Tibial artery (tissue), 4 donors: ENCODE data around the gene ZFYVE9.

Source experiments
- DNase-seq, 2 donors: peaks; one replicate each; pipeline ENCODE4 v3.0.0-alpha.2; 2019
- H3K27ac ChIP-seq, 2 donors: fragments of 200-600 bp; sonication (generic) in 1 of 2; 1 replicate in 1 of 2; 2 replicates in 1 of 2; pipeline ENCODE4 v1.5.1; 2018 to 2019; ENCODE audit warnings: mild to moderate bottlenecking in 1 of 2
- H3K27me3 ChIP-seq, 2 donors: fragments of 200-600 bp; sonication (generic) in 1 of 2; one replicate each; pipeline versions ENCODE4 v1.5.1 to v1.6.0; 2016 to 2019
- H3K36me3 ChIP-seq, 3 donors: fragments of 200-600 bp; sonication (generic) in 2 of 3; one replicate each; pipeline ENCODE4 v1.5.1; 2016 to 2019; ENCODE audit warnings: mild to moderate bottlenecking in 2 of 3
- H3K4me1 ChIP-seq, 4 donors: fragments of 200-600 bp; sonication (generic) in 2 of 4; 1 replicate in 3 of 4; 2 replicates in 1 of 4; pipeline ENCODE4 v1.5.1; 2016 to 2019
- H3K4me3 ChIP-seq, 2 donors: fragments of 200-600 bp; sonication (generic) in 1 of 2; 1 replicate in 1 of 2; 2 replicates in 1 of 2; pipeline ENCODE4 v1.5.1; 2018 to 2019; ENCODE audit warnings: mild to moderate bottlenecking in 2 of 2
- H3K9me3 ChIP-seq, 3 donors: fragments of 200-600 bp; sonication (generic) in 1 of 3; one replicate each; pipeline ENCODE4 v1.5.1; 2016 to 2019
- intact Hi-C: fragments of 100-400 bp; cut with DNase I; formaldehyde crosslinking; loops from one replicate; pipeline ENCODE4 v1.15.0; 2023; ENCODE audit warnings: low total_unique reads
- TF ChIP-seq, protein P1 (sequence below), 2 experiments: fragments of 200-600 bp in 1 of 2; fragments of 450-650 bp in 1 of 2; IDR thresholded peaks; one replicate each; pipeline ENCODE4 v1.5.1; 2017 to 2019; ENCODE audit warnings: antibody characterized with exemption in 2 of 2, mild to moderate bottlenecking in 1 of 2, moderate library complexity in 1 of 2

ZFYVE9 gene

DNA sequence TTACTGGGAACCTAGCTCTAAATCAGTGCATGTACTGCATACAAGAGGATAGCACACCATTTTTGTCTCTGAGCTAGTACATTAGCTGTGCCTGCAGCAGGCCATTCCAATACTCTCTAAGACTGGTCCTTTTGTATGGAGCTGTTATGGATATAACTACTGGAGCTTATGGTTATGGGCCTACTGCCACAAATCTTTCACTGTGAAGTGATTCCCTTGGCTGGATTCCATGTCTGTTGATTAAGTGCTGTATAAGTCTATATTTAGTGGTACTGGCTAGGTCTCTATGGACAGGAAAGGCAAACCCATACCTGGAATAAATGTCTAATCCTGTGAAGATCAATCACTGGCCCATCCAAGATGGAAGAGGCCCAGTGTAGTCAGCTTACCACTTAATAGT, 12.0 kb downstream of the ZFYVE9 start:
- intact Hi-C loops: no loop called here
- peaks cover 0 to 47% (median 16%) of the 10 kb centered on the region in 4 donors for H3K4me1 ChIP-seq
- H3K36me3 ChIP-seq: no peaks in the 10 kb centered on the region
- H3K27me3 ChIP-seq: no peaks in the 10 kb centered on the region
- TF ChIP-seq, protein P1, sequence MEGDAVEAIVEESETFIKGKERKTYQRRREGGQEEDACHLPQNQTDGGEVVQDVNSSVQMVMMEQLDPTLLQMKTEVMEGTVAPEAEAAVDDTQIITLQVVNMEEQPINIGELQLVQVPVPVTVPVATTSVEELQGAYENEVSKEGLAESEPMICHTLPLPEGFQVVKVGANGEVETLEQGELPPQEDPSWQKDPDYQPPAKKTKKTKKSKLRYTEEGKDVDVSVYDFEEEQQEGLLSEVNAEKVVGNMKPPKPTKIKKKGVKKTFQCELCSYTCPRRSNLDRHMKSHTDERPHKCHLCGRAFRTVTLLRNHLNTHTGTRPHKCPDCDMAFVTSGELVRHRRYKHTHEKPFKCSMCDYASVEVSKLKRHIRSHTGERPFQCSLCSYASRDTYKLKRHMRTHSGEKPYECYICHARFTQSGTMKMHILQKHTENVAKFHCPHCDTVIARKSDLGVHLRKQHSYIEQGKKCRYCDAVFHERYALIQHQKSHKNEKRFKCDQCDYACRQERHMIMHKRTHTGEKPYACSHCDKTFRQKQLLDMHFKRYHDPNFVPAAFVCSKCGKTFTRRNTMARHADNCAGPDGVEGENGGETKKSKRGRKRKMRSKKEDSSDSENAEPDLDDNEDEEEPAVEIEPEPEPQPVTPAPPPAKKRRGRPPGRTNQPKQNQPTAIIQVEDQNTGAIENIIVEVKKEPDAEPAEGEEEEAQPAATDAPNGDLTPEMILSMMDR (IDR thresholded peaks at IDR 0.05): no peak
- H3K4me3 ChIP-seq: no peak overlapping the region
- no peak overlapping the region for H3K27ac ChIP-seq
- H3K9me3 ChIP-seq: no peaks in the 10 kb centered on the region
- no peak for DNase-seq

DNA sequence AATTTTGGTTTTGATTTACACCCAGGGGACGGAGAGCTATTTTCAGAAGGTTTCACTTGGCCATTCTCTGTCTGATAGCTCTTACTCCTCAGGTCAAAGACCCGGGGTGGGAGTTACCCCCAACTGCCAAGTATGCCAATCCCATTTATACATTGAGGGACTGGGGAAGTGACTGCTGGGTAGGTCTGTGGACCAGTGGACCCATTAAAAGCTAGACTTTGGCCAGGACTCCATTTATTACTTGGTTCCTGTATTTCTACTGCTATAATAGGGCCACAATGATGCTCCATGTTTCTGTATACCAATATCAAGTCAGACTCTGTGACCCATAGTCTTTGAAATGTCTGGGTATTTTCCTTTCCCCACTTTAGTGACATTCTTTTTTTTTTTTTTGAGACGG, 14.6 kb downstream of the ZFYVE9 start:
- no peak for DNase-seq
- TF ChIP-seq, protein P1 (IDR thresholded peaks at IDR 0.05): no peak
- Histone ChIP-seq H3K36me3 (no peaks in the 10 kb centered on the region), H3K4me1 (peaks cover 0 to 36% (median 13%) of the 10 kb centered on the region in 4 donors), H3K9me3 (no peaks in the 10 kb centered on the region), H3K27ac (no peak overlapping the region), H3K27me3 (no peaks in the 10 kb centered on the region), H3K4me3 (no peak overlapping the region)
- intact Hi-C loops: no loop called here

DNA sequence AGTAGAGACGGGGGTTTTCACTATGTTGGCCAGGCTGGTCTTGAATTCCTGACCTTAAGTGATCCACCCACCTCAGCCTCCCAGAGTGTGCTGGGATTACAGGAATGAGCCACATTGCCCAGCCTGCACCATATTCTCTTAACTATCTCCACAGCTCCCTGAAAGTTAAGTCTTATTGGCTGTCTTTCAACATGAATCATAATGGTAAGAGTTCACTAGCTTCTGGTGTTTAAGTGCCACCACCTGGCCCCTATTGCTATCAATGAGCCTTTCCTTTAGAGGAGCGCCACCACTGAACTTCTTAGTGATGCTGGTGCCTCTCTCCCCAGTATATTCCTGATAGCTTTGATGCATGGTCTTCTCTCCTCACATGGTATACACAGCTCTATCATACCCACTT, 15.7 kb downstream of the ZFYVE9 start:
- Histone ChIP-seq H3K4me3 (no peak overlapping the region), H3K4me1 (peaks cover 0 to 33% (median 13%) of the 10 kb centered on the region in 4 donors), H3K9me3 (no peaks in the 10 kb centered on the region), H3K27ac (no peak overlapping the region), H3K36me3 (no peaks in the 10 kb centered on the region), H3K27me3 (no peaks in the 10 kb centered on the region)
- TF ChIP-seq, protein P1 (IDR thresholded peaks at IDR 0.05): no peak
- no peak for DNase-seq
- intact Hi-C loops: no loop called here

DNA sequence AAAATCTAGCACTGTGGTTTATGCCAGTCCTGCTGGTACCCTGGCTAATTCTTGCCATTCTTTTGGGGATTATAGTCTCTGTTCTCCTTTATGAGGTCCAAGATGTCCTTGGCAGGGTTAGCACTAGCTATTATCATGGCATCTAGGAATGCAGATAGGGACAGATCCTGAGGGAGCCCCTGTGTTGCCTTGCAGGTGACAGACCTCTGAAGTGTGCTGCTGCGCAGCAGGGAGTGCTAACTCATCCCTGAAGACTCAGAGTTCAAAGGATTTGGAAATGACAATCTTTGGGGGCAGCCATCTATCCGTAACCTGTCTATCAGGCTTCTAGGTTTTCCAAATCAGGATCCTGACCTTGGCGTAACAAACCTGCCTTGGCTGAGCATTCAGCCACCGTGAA, 16.3 kb downstream of the ZFYVE9 start:
- no peak for DNase-seq
- H3K4me3 ChIP-seq: no peak overlapping the region
- H3K4me1 ChIP-seq: peaks cover 0 to 26% (median 10%) of the 10 kb centered on the region in 4 donors
- no peaks in the 10 kb centered on the region for H3K27me3 ChIP-seq
- no peaks in the 10 kb centered on the region for H3K9me3 ChIP-seq
- intact Hi-C loops: no loop called here
- H3K36me3 ChIP-seq: no peaks in the 10 kb centered on the region
- no peak overlapping the region for H3K27ac ChIP-seq
- TF ChIP-seq, protein P1 (IDR thresholded peaks at IDR 0.05): no peak

DNA sequence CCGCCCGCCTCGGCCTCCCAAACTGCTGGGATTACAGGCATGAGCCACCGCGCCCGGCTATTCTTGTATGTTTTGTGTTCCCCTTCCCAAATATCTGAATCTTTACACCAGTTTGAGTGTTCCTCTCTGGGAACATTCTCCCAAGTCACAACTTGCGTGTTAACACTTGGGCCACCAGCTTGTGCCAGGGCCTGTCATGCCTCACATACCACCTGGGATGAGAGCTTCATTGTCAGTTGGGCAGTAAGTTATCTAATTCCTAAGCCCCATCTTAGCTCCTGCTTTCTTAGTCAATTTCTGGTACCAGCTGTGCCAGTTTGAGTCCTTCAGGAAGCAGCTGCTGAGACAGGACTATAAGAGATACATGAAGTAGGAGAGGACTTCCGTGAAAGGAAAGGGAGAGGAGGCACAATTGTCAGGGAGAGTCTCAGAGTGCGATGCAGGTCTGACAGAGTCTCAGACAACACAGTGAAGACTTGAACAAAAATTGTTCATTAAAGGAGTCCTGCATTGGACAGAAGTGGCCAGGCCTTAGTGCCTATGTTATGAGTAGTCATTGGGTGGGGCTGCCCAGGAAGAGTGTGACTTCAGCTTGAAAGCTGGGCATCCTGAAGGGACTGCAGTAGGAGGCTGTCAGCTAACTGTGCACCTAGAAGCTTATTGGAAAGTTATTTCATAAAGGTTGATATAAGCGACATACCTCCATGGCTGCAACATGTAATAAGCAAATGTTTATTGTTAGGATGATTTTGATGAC, 17.3 kb downstream of the ZFYVE9 start:
- Histone ChIP-seq H3K27me3 (no peaks in the 10 kb centered on the region), H3K27ac (no peak overlapping the region), H3K4me3 (no peak overlapping the region), H3K4me1 (peaks cover 0 to 16% (median under 1%) of the 10 kb centered on the region in 4 donors), H3K9me3 (no peaks in the 10 kb centered on the region), H3K36me3 (no peaks in the 10 kb centered on the region)
- intact Hi-C loops: no loop called here
- no peak for DNase-seq
- TF ChIP-seq, protein P1 (IDR thresholded peaks at IDR 0.05): no peak
